ENCODE measurements around the gene GOT1.
A peak's percentile ranks its signal among the peaks of the same experiment; 100 is the strongest.

Gene GOT1

GRCh38 chr10:99430451-99431189, at the start of gene GOT1:
Gene GOT1 (minus strand): TSS chr10:99430624. CDS start chr10:99430565, 59 bp downstream.
- DNase-seq (ENCODE audit: low read depth) = peak; percentile 98

- DNase-seq (ENCODE audit: low read depth) = no peak
Measured at GRCh38 chr10:99470327-99470726, 39.9 kb upstream of the GOT1 start.

- no peak for DNase-seq (ENCODE audit: low read depth)
Measured at GRCh38 chr10:99467236-99467999, 37.0 kb upstream of the GOT1 start.

- no peak for DNase-seq (ENCODE audit: low read depth)
Measured at GRCh38 chr10:99466632-99467223, 36.3 kb upstream of the GOT1 start.

GRCh38 chr10:99461230-99461629, 30.8 kb upstream of the GOT1 start:
- peak; percentile 1 for DNase-seq (ENCODE audit: low read depth)

GRCh38 chr10:99460070-99460469, 29.6 kb upstream of the GOT1 start:
- no peak for DNase-seq (ENCODE audit: low read depth)

- no peak for DNase-seq (ENCODE audit: low read depth)
Measured at GRCh38 chr10:99459217-99459616, 28.8 kb upstream of the GOT1 start.

GRCh38 chr10:99457813-99458212, 27.4 kb upstream of the GOT1 start:
- DNase-seq (ENCODE audit: low read depth) = no peak

GRCh38 chr10:99456931-99457288, 26.5 kb upstream of the GOT1 start:
- no peak for DNase-seq (ENCODE audit: low read depth)

- DNase-seq (ENCODE audit: low read depth) = no peak
Measured at GRCh38 chr10:99456207-99456930, 25.9 kb upstream of the GOT1 start.

- no peak for DNase-seq (ENCODE audit: low read depth)
Measured at GRCh38 chr10:99451981-99452380, 21.6 kb upstream of the GOT1 start.

GRCh38 chr10:99451499-99451788, 21.0 kb upstream of the GOT1 start:
- DNase-seq (ENCODE audit: low read depth) = no peak

- no peak for DNase-seq (ENCODE audit: low read depth)
Measured at GRCh38 chr10:99450624-99451498, 20.4 kb upstream of the GOT1 start.

GRCh38 chr10:99450156-99450555, 19.7 kb upstream of the GOT1 start:
- no peak for DNase-seq (ENCODE audit: low read depth)

- DNase-seq (ENCODE audit: low read depth) = no peak
Measured at GRCh38 chr10:99449023-99449422, 18.6 kb upstream of the GOT1 start.

GRCh38 chr10:99444383-99445045, 14.1 kb upstream of the GOT1 start:
- DNase-seq (ENCODE audit: low read depth) = no peak

GRCh38 chr10:99443500-99443899, 13.1 kb upstream of the GOT1 start:
- DNase-seq (ENCODE audit: low read depth) = no peak

GRCh38 chr10:99442394-99442793, 12.0 kb upstream of the GOT1 start:
- DNase-seq (ENCODE audit: low read depth) = no peak

- no peak for DNase-seq (ENCODE audit: low read depth)
Measured at GRCh38 chr10:99438890-99439289, 8.5 kb upstream of the GOT1 start.

- DNase-seq (ENCODE audit: low read depth) = peak; percentile 13
Measured at GRCh38 chr10:99435986-99436638, 5.7 kb upstream of the GOT1 start.

Measured in GM04504 (cell line).